GM12874 (cell line): ENCODE results near the gene PMEPA1.

ENCODE experiments used
- CTCF ChIP-seq: IDR thresholded peaks from 2 replicates; pipeline ENCODE4 v1.5.1; 2011; ENCODE audit warnings: low read depth, mild to moderate bottlenecking, control low read depth, low read length, moderate library complexity; ENCODE audit not compliant: insufficient read depth

PMEPA1 gene

DNA sequence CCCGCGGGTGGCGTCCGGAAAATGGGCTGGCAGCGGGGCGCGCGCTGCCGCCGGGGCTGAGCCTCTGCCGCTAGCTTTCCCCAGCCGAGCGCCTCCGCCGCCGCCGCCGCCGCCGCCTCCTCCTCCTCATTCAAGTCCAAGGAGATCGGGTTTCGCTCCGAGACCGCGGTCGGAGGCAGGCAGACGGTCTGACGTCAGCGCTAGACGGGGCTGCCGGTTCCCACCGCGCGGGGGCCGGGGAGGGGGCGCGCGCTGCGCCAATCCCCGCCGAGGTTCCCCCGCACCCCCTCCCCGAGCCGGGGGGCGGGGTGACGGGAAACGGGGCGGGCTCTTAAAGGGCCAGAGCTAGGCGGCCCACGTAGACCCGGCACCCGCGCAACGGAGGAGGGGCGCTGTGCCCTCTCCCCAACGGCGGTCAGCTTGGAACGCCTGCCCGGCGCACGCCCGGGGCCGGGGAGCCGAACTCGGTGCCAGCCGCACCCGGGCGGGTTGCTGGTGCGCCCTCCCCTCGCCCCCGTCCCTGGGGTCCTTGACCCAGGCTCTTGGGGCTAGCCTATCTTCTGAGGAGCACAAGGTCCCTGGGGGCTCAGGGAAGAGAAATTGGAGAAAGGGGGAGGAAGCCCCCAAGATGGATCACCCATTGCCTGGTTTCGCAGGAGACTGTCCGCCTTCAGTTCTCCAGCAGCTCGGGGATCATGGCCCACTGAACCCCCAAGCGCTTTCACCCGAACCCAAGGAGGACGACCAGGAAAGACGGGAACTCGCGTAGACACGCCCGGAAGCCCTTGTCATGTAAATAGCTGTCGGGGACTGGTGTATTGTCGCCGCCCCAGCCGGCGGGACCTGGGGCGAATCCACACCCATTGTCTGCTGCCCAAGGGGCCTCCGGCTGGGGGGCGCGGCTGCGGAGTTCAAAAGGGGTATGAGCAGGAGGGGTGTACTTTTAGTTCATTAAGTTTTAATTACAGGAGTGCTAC lies at the start of gene PMEPA1:
PMEPA1 (minus strand) TSS at position 193 of the 977 bp plus-strand sequence. CDS start 433 bp downstream, outside the sequence.
- no peak for TF ChIP-seq CTCF

- TF ChIP-seq CTCF: no peak
These were observed 48.0 kb upstream of the PMEPA1 start for GRCh38 chr20:57757767-57758166.

DNA sequence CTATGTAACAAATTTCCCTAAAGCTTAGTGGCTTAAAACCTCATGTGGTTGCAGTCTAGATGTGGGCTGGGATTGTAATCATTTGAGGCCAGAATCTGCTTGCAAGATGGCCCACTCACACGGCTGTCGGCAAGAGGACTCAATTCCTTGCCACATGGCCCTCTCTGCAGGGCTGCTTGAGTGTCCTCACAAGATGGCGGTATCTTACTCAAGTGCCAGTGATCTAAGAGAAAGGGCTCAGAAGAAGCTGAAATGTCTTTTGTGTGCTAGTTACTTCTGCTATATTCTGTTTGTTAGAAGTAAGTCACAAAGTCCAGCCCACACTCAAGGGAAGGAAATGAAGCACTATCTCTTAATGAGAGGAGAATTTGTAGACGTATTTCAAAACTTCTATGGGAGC lies 47.1 kb upstream of the PMEPA1 start:
- no peak for TF ChIP-seq CTCF

GRCh38 chr20:57756213-57756612 lies 46.4 kb upstream of the PMEPA1 start:
- TF ChIP-seq CTCF: no peak

GRCh38 chr20:57755609-57756008 lies 45.8 kb upstream of the PMEPA1 start:
- TF ChIP-seq CTCF: no peak

- no peak for TF ChIP-seq CTCF
These were observed 44.4 kb upstream of the PMEPA1 start for GRCh38 chr20:57754190-57754589.

- no peak for TF ChIP-seq CTCF
These were observed 43.7 kb upstream of the PMEPA1 start for GRCh38 chr20:57753332-57754164.
